HepG2 (cell line): Measurements from ENCODE around the gene SIRPA. TPM values are rescaled to one million over a fixed set of nuclear protein-coding genes. Genes with fewer than 3 reads are reported as not detected.

Source experiments
- ATAC-seq: fragments of 200-7000 bp; cut with Tn5 transposase; 3 replicates; pipeline ENCODE4 v1.9.1; 2020; ENCODE audit warnings: mild to moderate bottlenecking, moderate library complexity
- BruUV-seq: library from RNA; stranded (reverse); fragments of 400-500 nt; replicated peaks from 2 replicates; lab custom pipeline; 2021; lab: Mats Ljungman, UMichigan
- CTCF ChIA-PET: fragments of 300-600 bp; formaldehyde crosslinking; extraction: SDS; loops from one replicate; lab custom pipeline; 2021; ENCODE audit warnings: low total read pairs, inconsistent platforms, low intra/inter-chr PET ratio; lab: Yijun Ruan, JAX
- POLR2A ChIA-PET: fragments of 350-600 bp; sonication (Branson Sonifier 250); formaldehyde crosslinking; loops from one replicate; lab custom pipeline; 2020; ENCODE audit warnings: antibody characterized with exemption, inconsistent platforms; lab: Yijun Ruan, JAX
- DNase-seq: peaks from one replicate; pipeline ENCODE4 v3.0.0-alpha.2; 2015; ENCODE audit warnings: low spot score
- FAIRE-seq: peaks from 3 replicates; lab custom pipeline; 2011; peaks lifted over from hg19 to GRCh38; lab: Jason Lieb, UNC
- H2AFZ ChIP-seq: one replicate; pipeline ENCODE4 v1.6.1; 2011; ENCODE audit warnings: low read length, inconsistent platforms
- H3K27ac ChIP-seq: fragments of 300-600 bp; 3 replicates; pipeline ENCODE4 v1.8.0; 2011; ENCODE audit warnings: mixed run types, mild to moderate bottlenecking, mixed read lengths, low read length, inconsistent platforms; ENCODE audit not compliant: insufficient read depth; ENCODE audit errors: extremely low read length
- H3K27me3 ChIP-seq, 2 experiments: fragments of 200-600 bp in 1 of 2; 2 replicates in 1 of 2; 3 replicates in 1 of 2; pipeline versions ENCODE4 v1.6.0 to v1.8.0; 2011; ENCODE audit warnings: low read length in 2 of 2, mild to moderate bottlenecking in 2 of 2, moderate library complexity in 2 of 2, inconsistent platforms in 1 of 2; ENCODE audit not compliant: insufficient read depth in 2 of 2, control insufficient read depth in 1 of 2
- H3K36me3 ChIP-seq, 2 experiments: fragments of 200-600 bp in 1 of 2; replicated peaks in 1 of 2; 2 replicates in 1 of 2; 3 replicates in 1 of 2; pipeline versions ENCODE4 v1.5.1 to v1.8.0; 2011; ENCODE audit warnings: low read length in 2 of 2, inconsistent platforms in 1 of 2; ENCODE audit not compliant: insufficient read depth in 2 of 2, control insufficient read depth in 1 of 2
- H3K4me1 ChIP-seq: 2 replicates; pipeline ENCODE4 v1.5.1; 2012; ENCODE audit warnings: low read length, inconsistent platforms; ENCODE audit not compliant: insufficient read depth
- H3K4me2 ChIP-seq: 2 replicates; pipeline ENCODE4 v1.6.0; 2011; ENCODE audit warnings: low read depth, low read length, inconsistent platforms
- H3K4me3 ChIP-seq, 3 experiments: fragments of 200-600 bp in 1 of 3; sonication (generic), shearing (Covaris generic) in 1 of 3; replicated peaks in 1 of 3; 2 replicates each; pipeline ENCODE4 v1.5.1; 2011 to 2016; ENCODE audit warnings: low read length in 3 of 3, inconsistent platforms in 2 of 3, low read depth in 2 of 3, mild to moderate bottlenecking in 2 of 3, control low read depth in 1 of 3, mixed read lengths in 1 of 3; ENCODE audit not compliant: insufficient read depth in 1 of 3
- H3K79me2 ChIP-seq: one replicate; pipeline ENCODE4 v1.6.1; 2011; ENCODE audit warnings: low read length, inconsistent platforms; ENCODE audit not compliant: insufficient read depth
- H3K9ac ChIP-seq: 2 replicates; pipeline ENCODE4 v1.6.0; 2011; ENCODE audit warnings: mild to moderate bottlenecking, low read depth, low read length, inconsistent platforms; ENCODE audit not compliant: insufficient read depth
- H3K9me3 ChIP-seq: 2 replicates; pipeline ENCODE4 v1.5.1; 2012; ENCODE audit warnings: mild to moderate bottlenecking, low read length
- H4K20me1 ChIP-seq: 2 replicates; pipeline ENCODE4 v1.6.0; 2011; ENCODE audit warnings: inconsistent platforms, mild to moderate bottlenecking, low read length, moderate library complexity; ENCODE audit not compliant: insufficient read depth
- AKNA ChIP-seq: sonication (generic); formaldehyde crosslinking; IDR thresholded peaks from 2 replicates; pipeline ENCODE4 v1.4.0; 2020; ENCODE audit warnings: missing genetic modification reagents, borderline replicate concordance
- DDIT3 ChIP-seq: sonication (generic); formaldehyde crosslinking; IDR thresholded peaks from 2 replicates; pipeline ENCODE4 v1.4.0; 2020; ENCODE audit warnings: mild to moderate bottlenecking, missing genetic modification reagents
- DR1 ChIP-seq: sonication (generic); formaldehyde crosslinking; IDR thresholded peaks from 2 replicates; pipeline ENCODE4 v1.8.0; 2021; ENCODE audit warnings: mild to moderate bottlenecking, missing genetic modification reagents, inconsistent platforms
- ERF ChIP-seq: IDR thresholded peaks from 2 replicates; pipeline ENCODE4 v1.6.1; 2018; ENCODE audit warnings: missing biosample characterization, missing genetic modification reagents
- MAFF ChIP-seq: IDR thresholded peaks from 2 replicates; pipeline ENCODE4 v1.6.1; 2011; ENCODE audit warnings: low read depth, low read length, improper control_type of control experiment
- SATB2 ChIP-seq: sonication (generic); formaldehyde crosslinking; IDR thresholded peaks from 2 replicates; pipeline ENCODE4 v1.5.0; 2020; ENCODE audit warnings: missing genetic modification reagents
- ZNF331 ChIP-seq: sonication (generic); formaldehyde crosslinking; IDR thresholded peaks from 2 replicates; pipeline ENCODE4 v1.4.0; 2020; ENCODE audit warnings: missing genetic modification reagents
- ZNF430 ChIP-seq: sonication (generic); formaldehyde crosslinking; IDR thresholded peaks from 2 replicates; pipeline ENCODE4 v1.9.0; 2021; ENCODE audit warnings: mild to moderate bottlenecking, missing genetic modification reagents
- ZNF674 ChIP-seq: sonication (generic); formaldehyde crosslinking; IDR thresholded peaks from 2 replicates; pipeline ENCODE4 v1.5.0; 2020; ENCODE audit warnings: low read depth, mild to moderate bottlenecking, missing genetic modification reagents
- ZSCAN29 ChIP-seq: sonication (generic); formaldehyde crosslinking; conservative IDR thresholded peaks from 2 replicates; pipeline ENCODE4 v1.4.0; 2020; ENCODE audit warnings: mild to moderate bottlenecking, missing genetic modification reagents
- WGBS: methylation state at CpG from one replicate; pipeline ENCODE4 v1.1.6; 2017; ENCODE audit warnings: low lambda C conversion rate; 5-methylcytosine and 5-hydroxymethylcytosine counted together
- in situ Hi-C: cut with HindIII; loops from 2 replicates; pipeline ENCODE4 v1.10.0; 2017; ENCODE audit warnings: low pct_unique_long_range_greater_than_20kb; ENCODE audit not compliant: extremely low pct_ligation_motif_present
- intact Hi-C: fragments of 100-400 bp; cut with micrococcal nuclease; formaldehyde crosslinking; loops from one replicate; pipeline ENCODE4 v1.10.0; 2022; ENCODE audit not compliant: unreplicated experiment
- polyA plus RNA-seq, 8 experiments: library from polyadenylated mRNA; depleted of rRNA in 3 of 8; stranded (reverse) in 7 of 8; unstranded in 1 of 8; fragments of >200 nt; fragmentation: Illumina TruSeq in 4 of 8; extraction: Trizol in 4 of 8; gene quantifications; 2 replicates each; pipeline versions ENCODE4 v1.2.1 to v1.2.3, GENCODE V29; 2011 to 2016; ENCODE audit warnings: low read depth in 4 of 8, missing spikeins in 1 of 8, mixed read lengths in 1 of 8; ENCODE audit not compliant: insufficient read depth in 1 of 8
- total RNA-seq, 5 experiments: library from RNA; depleted of rRNA; stranded (reverse); fragments of >200 nt; fragmentation: Illumina TruSeq; extraction: Trizol; gene quantifications; 2 replicates each; pipeline ENCODE4 v1.2.3, GENCODE V29; 2016; ENCODE audit warnings: low read depth in 1 of 5
- TF ChIP-seq, protein P1 (sequence below): IDR thresholded peaks from 2 replicates; pipeline ENCODE4 v1.6.1; 2016; ENCODE audit warnings: mild to moderate bottlenecking

Gene SIRPA
- total and polyA plus RNA-seq, 2 of the 13 experiments (the other 11 are each of a cell fraction or from before 2014, with no cell fraction given), result 7.2 to 17.6 TPM

DNA sequence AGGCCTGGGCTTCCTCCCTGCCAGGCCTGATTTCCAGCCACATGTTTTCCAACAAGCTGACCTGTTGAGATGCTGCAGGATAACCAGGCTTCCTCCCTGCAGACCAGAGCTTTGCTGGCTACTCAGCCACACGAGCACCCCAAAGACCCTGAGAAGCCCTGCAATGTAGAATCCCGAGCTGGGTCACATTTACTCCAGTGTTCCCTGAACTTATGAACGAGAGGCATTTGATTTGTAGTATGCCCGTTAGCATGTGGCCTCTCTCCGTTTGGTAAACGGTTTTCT lies 4.0 kb downstream of the SIRPA start:
- BruUV-seq, result no TSS peak
- in situ Hi-C loops, result no loop called here
- H3K4me1 ChIP-seq, result peaks cover 40% of the 10 kb centered on the region
- H3K9ac ChIP-seq, result no peak overlapping the region
- TF ChIP-seq DR1, result no peak
- POLR2A ChIA-PET, result no interaction called here
- no peaks in the 10 kb centered on the region for H3K9me3 ChIP-seq
- peaks cover 2% of the 10 kb centered on the region; the same call in 1 of the 2 replicates for H4K20me1 ChIP-seq
- H3K4me2 ChIP-seq, result no peak overlapping the region
- FAIRE-seq (peak; percentile 43), DNase-seq (no peak), ATAC-seq (no peak)
- intact Hi-C loops, result loop anchor here (5.0 kb wide), 1 partner anchor 193 kb away; no protein-coding TSS in a partner anchor
- no peak overlapping the region for H2AFZ ChIP-seq
- H3K27me3 ChIP-seq, result peaks cover 8 to 11% of the 10 kb centered on the region in 2 experiments; a peak in 4 of 5 replicates
- H3K36me3 ChIP-seq, result no peaks in the 10 kb centered on the region
- CTCF ChIA-PET, result no interaction called here
- H3K27ac ChIP-seq, result no peak overlapping the region
- no peak overlapping the region for H3K4me3 ChIP-seq
- peaks cover 8% of the 10 kb centered on the region for H3K79me2 ChIP-seq
- WGBS, result 70% methylated on average over 6 of the region's 6 CpGs

- DNase-seq (peak; percentile 89), FAIRE-seq (peak; percentile 100), ATAC-seq (peak; percentile 99)
- no peaks in the 10 kb centered on the region for H3K36me3 ChIP-seq
- CTCF ChIA-PET, result interaction anchor here (1.1 to 1.5 kb wide), 2 partner anchors 98 to 272 kb away, joined by 6 to 9 read pairs; no protein-coding TSS in a partner anchor
- no TSS peak for BruUV-seq
- H2AFZ ChIP-seq, result no peak overlapping the region
- no peak overlapping the region for H3K4me3 ChIP-seq
- 29% methylated on average over 10 of the region's 10 CpGs for WGBS
- POLR2A ChIA-PET, result interaction anchor here (0.6 to 1.2 kb wide), 3 partner anchors 89 to 123 kb away, joined by 3 read pairs; no protein-coding TSS in a partner anchor
- intact Hi-C loops (loop anchor here (1.0 to 5.0 kb wide), 2 partner anchors 47 to 98 kb away; no protein-coding TSS in a partner anchor), in situ Hi-C loops (no loop called here)
- H4K20me1 ChIP-seq, result peaks cover 2% of the 10 kb centered on the region; the same call in 1 of the 2 replicates
- H3K79me2 ChIP-seq, result peaks cover 8% of the 10 kb centered on the region
- H3K4me1 ChIP-seq, result peaks cover 38% of the 10 kb centered on the region
- no peaks in the 10 kb centered on the region for H3K9me3 ChIP-seq
- H3K9ac ChIP-seq, result no peak overlapping the region
- H3K27ac ChIP-seq, result no peak overlapping the region
- H3K4me2 ChIP-seq, result peak overlapping the region; percentile 32
- H3K27me3 ChIP-seq, result peaks cover 6 to 9% of the 10 kb centered on the region in 2 experiments; a peak in 4 of 5 replicates
- TF ChIP-seq ZSCAN29 (CRISPR knock-in tag), result no peak
- TF ChIP-seq DDIT3 (CRISPR knock-in tag), result no peak
- TF ChIP-seq MAFF, result no peak
- TF ChIP-seq, protein P1, sequence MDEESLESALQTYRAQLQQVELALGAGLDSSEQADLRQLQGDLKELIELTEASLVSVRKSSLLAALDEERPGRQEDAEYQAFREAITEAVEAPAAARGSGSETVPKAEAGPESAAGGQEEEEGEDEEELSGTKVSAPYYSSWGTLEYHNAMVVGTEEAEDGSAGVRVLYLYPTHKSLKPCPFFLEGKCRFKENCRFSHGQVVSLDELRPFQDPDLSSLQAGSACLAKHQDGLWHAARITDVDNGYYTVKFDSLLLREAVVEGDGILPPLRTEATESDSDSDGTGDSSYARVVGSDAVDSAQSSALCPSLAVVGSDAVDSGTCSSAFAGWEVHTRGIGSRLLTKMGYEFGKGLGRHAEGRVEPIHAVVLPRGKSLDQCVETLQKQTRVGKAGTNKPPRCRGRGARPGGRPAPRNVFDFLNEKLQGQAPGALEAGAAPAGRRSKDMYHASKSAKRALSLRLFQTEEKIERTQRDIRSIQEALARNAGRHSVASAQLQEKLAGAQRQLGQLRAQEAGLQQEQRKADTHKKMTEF (CRISPR knock-in tag), result no peak
- peak; percentile 51; the same call in 1 of the 2 replicates for TF ChIP-seq ZNF331 (CRISPR knock-in tag)
- no peak for TF ChIP-seq ZNF674 (CRISPR knock-in tag)
- peak; percentile 51; the same call in 1 of the 2 replicates for TF ChIP-seq ERF
- TF ChIP-seq ZNF430, result no peak
- TF ChIP-seq AKNA (CRISPR knock-in tag), result no peak
- no peak for TF ChIP-seq SATB2 (CRISPR knock-in tag)
Observed at GRCh38 chr20:1900321-1900801, 5.2 kb downstream of the SIRPA start.
